ENCODE data around the gene PPP1R17. TPM values are rescaled to one million over a fixed set of nuclear protein-coding genes. Genes with fewer than 3 reads are reported as not detected.

The PPP1R17 gene
- not detected for total RNA-seq

- Histone ChIP-seq H3K36me3 (ENCODE audit: control insufficient read depth in 3 of 3, insufficient read depth in 3 of 3, low read length in 3 of 3) (no peaks in the 10 kb centered on the region), H3K9ac (ENCODE audit: low read depth in 1 of 3, low read length in 3 of 3) (no peak within 1 kb of the TSS), H3K9me3 (ENCODE audit: control insufficient read depth in 3 of 3, low read length in 3 of 3) (no peaks in the 10 kb centered on the region), H3K4me1 (ENCODE audit: control insufficient read depth in 3 of 3, insufficient read depth in 3 of 3, low read length in 3 of 3) (no peaks in the 10 kb centered on the region), H3K27ac (ENCODE audit: low read depth, low read length) (no peak within 1 kb of the TSS), H3K4me3 (ENCODE audit: low read length in 3 of 3) (no peak within 1 kb of the TSS), H3K27me3 (ENCODE audit: control insufficient read depth in 3 of 3, insufficient read depth in 3 of 3, low read length in 3 of 3) (no peaks in the 10 kb centered on the region)
These were observed at the start of gene PPP1R17 for GRCh38 chr7:31687024-31687748. PPP1R17 (plus strand) TSS chr7:31687215; CDS start chr7:31692442, 5,227 bp downstream.

DNA sequence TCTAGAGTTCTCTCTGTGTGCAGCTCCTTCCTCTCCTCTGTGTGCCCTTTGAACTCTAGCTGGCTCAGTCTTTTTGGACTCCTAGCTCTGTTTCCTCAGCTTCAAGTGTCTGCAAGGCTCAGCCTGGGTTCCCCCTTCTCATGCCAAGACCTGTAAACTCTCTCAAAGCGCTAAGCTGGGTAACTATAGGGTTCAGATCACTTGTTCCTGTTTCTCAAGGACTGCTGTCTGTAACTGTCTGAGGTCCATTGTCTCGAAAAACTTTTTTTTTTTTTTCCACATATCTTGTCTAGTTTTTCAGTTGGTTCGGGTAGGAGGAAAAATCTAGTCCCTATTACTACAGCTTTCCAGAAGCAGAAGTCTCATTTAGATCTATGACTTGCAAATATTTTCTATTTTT, 46.6 kb upstream of the PPP1R17 start:
- H3K27me3 ChIP-seq (ENCODE audit: control insufficient read depth in 3 of 3, insufficient read depth in 3 of 3, low read length in 3 of 3), result no peaks in the 10 kb centered on the region
- H3K27ac ChIP-seq (ENCODE audit: low read depth, low read length), result no peak overlapping the region
- H3K9ac ChIP-seq (ENCODE audit: low read depth in 1 of 3, low read length in 3 of 3), result no peak overlapping the region
- H3K9me3 ChIP-seq (ENCODE audit: control insufficient read depth in 3 of 3, low read length in 3 of 3), result no peaks in the 10 kb centered on the region
- no peak overlapping the region for H3K4me3 ChIP-seq (ENCODE audit: low read length in 3 of 3)
- H3K4me1 ChIP-seq (ENCODE audit: control insufficient read depth in 3 of 3, insufficient read depth in 3 of 3, low read length in 3 of 3), result no peaks in the 10 kb centered on the region
- H3K36me3 ChIP-seq (ENCODE audit: control insufficient read depth in 3 of 3, insufficient read depth in 3 of 3, low read length in 3 of 3), result no peaks in the 10 kb centered on the region

DNA sequence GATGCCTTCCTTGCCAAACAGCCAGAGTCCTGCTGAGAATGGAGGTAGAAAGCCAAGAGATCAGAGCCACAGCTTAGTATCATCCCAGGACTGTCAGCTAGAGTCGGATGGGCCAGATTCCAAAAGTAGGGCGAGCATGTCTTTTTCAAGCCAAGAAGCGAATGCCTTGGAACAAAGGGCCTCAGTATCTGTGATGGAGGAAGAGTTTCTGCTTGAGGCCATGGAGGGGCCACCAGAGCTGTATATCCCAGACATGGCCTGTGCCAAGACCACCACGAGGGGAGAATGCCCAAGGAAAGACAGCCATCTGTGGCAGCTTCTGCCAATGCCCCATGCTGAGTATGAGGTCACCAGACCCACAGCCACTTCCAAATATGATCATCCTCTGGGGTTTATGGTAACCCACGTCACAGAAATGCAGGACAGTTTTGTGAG, 44.3 kb upstream of the PPP1R17 start:
- H3K9ac ChIP-seq (ENCODE audit: low read depth in 1 of 3, low read length in 3 of 3), result no peak overlapping the region
- no peaks in the 10 kb centered on the region for H3K36me3 ChIP-seq (ENCODE audit: control insufficient read depth in 3 of 3, insufficient read depth in 3 of 3, low read length in 3 of 3)
- no peak overlapping the region for H3K4me3 ChIP-seq (ENCODE audit: low read length in 3 of 3)
- H3K27ac ChIP-seq (ENCODE audit: low read depth, low read length), result no peak overlapping the region
- no peaks in the 10 kb centered on the region for H3K27me3 ChIP-seq (ENCODE audit: control insufficient read depth in 3 of 3, insufficient read depth in 3 of 3, low read length in 3 of 3)
- H3K9me3 ChIP-seq (ENCODE audit: control insufficient read depth in 3 of 3, low read length in 3 of 3), result no peaks in the 10 kb centered on the region
- H3K4me1 ChIP-seq (ENCODE audit: control insufficient read depth in 3 of 3, insufficient read depth in 3 of 3, low read length in 3 of 3), result no peaks in the 10 kb centered on the region

DNA sequence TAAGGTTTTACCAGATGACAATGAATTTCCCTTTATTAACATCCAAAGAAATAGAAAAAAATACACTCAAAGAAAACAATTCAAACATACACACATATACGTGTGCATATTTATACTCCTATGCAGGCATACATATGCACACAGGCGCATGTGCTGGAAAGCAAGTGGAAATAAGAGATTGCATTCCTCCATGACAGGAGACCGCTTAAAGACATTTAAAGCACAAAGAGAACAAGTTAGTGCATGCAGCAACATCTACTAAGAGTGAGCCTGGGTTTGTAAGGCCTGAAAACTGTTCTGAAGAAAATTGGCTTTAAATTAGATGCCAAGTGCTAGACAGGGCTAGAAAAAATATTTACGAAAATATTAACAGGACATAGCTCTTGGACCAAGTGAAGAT, 40.1 kb upstream of the PPP1R17 start:
- Histone ChIP-seq H3K36me3 (ENCODE audit: control insufficient read depth in 3 of 3, insufficient read depth in 3 of 3, low read length in 3 of 3) (no peaks in the 10 kb centered on the region), H3K4me3 (ENCODE audit: low read length in 3 of 3) (no peak overlapping the region), H3K9me3 (ENCODE audit: control insufficient read depth in 3 of 3, low read length in 3 of 3) (no peaks in the 10 kb centered on the region), H3K27ac (ENCODE audit: low read depth, low read length) (no peak overlapping the region), H3K4me1 (ENCODE audit: control insufficient read depth in 3 of 3, insufficient read depth in 3 of 3, low read length in 3 of 3) (no peaks in the 10 kb centered on the region), H3K9ac (ENCODE audit: low read depth in 1 of 3, low read length in 3 of 3) (no peak overlapping the region), H3K27me3 (ENCODE audit: control insufficient read depth in 3 of 3, insufficient read depth in 3 of 3, low read length in 3 of 3) (no peaks in the 10 kb centered on the region)

GRCh38 chr7:31647511-31647910, 39.5 kb upstream of the PPP1R17 start:
- Histone ChIP-seq H3K4me3 (ENCODE audit: low read length in 3 of 3) (no peak overlapping the region), H3K4me1 (ENCODE audit: control insufficient read depth in 3 of 3, insufficient read depth in 3 of 3, low read length in 3 of 3) (no peaks in the 10 kb centered on the region), H3K9me3 (ENCODE audit: control insufficient read depth in 3 of 3, low read length in 3 of 3) (no peaks in the 10 kb centered on the region), H3K36me3 (ENCODE audit: control insufficient read depth in 3 of 3, insufficient read depth in 3 of 3, low read length in 3 of 3) (no peaks in the 10 kb centered on the region), H3K9ac (ENCODE audit: low read depth in 1 of 3, low read length in 3 of 3) (no peak overlapping the region), H3K27me3 (ENCODE audit: control insufficient read depth in 3 of 3, insufficient read depth in 3 of 3, low read length in 3 of 3) (no peaks in the 10 kb centered on the region), H3K27ac (ENCODE audit: low read depth, low read length) (no peak overlapping the region)

GRCh38 chr7:31648288-31648687, 38.7 kb upstream of the PPP1R17 start:
- H3K9ac ChIP-seq (ENCODE audit: low read depth in 1 of 3, low read length in 3 of 3), result no peak overlapping the region
- H3K36me3 ChIP-seq (ENCODE audit: control insufficient read depth in 3 of 3, insufficient read depth in 3 of 3, low read length in 3 of 3), result no peaks in the 10 kb centered on the region
- H3K27me3 ChIP-seq (ENCODE audit: control insufficient read depth in 3 of 3, insufficient read depth in 3 of 3, low read length in 3 of 3), result no peaks in the 10 kb centered on the region
- no peaks in the 10 kb centered on the region for H3K4me1 ChIP-seq (ENCODE audit: control insufficient read depth in 3 of 3, insufficient read depth in 3 of 3, low read length in 3 of 3)
- no peaks in the 10 kb centered on the region for H3K9me3 ChIP-seq (ENCODE audit: control insufficient read depth in 3 of 3, low read length in 3 of 3)
- H3K27ac ChIP-seq (ENCODE audit: low read depth, low read length), result no peak overlapping the region
- no peak overlapping the region for H3K4me3 ChIP-seq (ENCODE audit: low read length in 3 of 3)

DNA sequence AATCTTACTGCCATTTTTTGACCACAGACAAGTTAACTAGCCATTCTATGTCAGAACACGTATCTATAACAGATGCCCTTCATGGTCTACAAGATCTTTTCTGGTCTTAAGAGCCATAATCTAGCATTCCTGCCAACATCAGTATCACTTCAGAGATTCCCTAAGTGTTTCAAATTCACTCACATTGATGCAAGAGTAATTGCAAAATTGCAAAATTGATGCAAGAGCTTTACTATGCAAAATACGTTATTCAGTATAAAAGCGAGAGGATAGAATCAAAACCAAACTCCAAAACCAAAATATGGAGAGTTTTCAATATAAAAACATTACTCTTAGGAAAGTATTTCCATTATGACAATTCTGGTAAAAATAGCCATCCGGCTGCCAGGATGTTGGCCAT, 38.1 kb upstream of the PPP1R17 start:
- no peaks in the 10 kb centered on the region for H3K36me3 ChIP-seq (ENCODE audit: control insufficient read depth in 3 of 3, insufficient read depth in 3 of 3, low read length in 3 of 3)
- H3K9me3 ChIP-seq (ENCODE audit: control insufficient read depth in 3 of 3, low read length in 3 of 3), result no peaks in the 10 kb centered on the region
- H3K4me3 ChIP-seq (ENCODE audit: low read length in 3 of 3), result no peak overlapping the region
- no peaks in the 10 kb centered on the region for H3K4me1 ChIP-seq (ENCODE audit: control insufficient read depth in 3 of 3, insufficient read depth in 3 of 3, low read length in 3 of 3)
- no peak overlapping the region for H3K27ac ChIP-seq (ENCODE audit: low read depth, low read length)
- H3K27me3 ChIP-seq (ENCODE audit: control insufficient read depth in 3 of 3, insufficient read depth in 3 of 3, low read length in 3 of 3), result no peaks in the 10 kb centered on the region
- no peak overlapping the region for H3K9ac ChIP-seq (ENCODE audit: low read depth in 1 of 3, low read length in 3 of 3)

DNA sequence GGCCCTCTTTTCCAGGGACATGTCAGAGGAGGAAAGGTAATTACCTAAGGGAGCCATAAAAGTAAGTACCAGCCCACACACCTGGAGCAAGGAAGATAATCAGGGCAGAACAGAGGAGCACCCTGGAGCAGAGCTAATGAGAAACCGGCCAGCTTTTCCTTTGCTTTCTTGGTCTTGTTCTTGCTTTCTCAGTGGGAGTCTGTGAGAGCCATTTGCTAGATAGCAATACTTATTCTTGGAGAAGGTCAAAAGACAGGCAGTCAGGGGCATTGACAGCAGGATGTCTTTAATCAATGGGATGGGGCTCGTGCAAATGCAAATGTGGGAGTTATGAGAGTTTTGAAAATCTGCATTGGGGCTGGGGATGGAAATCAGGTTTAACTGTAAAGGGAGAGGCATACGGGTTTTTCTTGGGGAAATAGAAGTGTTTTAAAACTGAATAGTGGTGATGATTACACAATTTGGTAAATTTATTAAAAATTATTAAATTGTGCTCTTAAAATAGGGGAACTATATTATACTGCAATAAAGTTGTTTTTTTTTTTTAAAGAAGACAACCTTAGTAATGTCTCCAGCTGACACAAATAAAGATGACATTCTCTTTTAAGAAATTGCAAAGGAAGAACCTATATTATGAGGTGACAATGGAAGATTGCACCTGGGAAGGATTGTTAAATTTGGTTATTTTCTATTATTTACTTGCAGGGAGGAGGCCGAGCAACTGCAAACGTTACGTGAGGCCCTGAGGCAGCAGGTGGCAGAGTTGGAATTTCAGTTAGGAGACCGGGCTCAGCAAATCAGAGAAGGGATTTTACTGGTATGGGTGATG, 35.6 kb upstream of the PPP1R17 start:
- Histone ChIP-seq H3K4me1 (ENCODE audit: control insufficient read depth in 3 of 3, insufficient read depth in 3 of 3, low read length in 3 of 3) (no peaks in the 10 kb centered on the region), H3K36me3 (ENCODE audit: control insufficient read depth in 3 of 3, insufficient read depth in 3 of 3, low read length in 3 of 3) (no peaks in the 10 kb centered on the region), H3K9me3 (ENCODE audit: control insufficient read depth in 3 of 3, low read length in 3 of 3) (no peaks in the 10 kb centered on the region), H3K4me3 (ENCODE audit: low read length in 3 of 3) (no peak overlapping the region), H3K27ac (ENCODE audit: low read depth, low read length) (no peak overlapping the region), H3K9ac (ENCODE audit: low read depth in 1 of 3, low read length in 3 of 3) (no peak overlapping the region), H3K27me3 (ENCODE audit: control insufficient read depth in 3 of 3, insufficient read depth in 3 of 3, low read length in 3 of 3) (no peaks in the 10 kb centered on the region)

- Histone ChIP-seq H3K4me3 (ENCODE audit: low read length in 3 of 3) (no peak overlapping the region), H3K9me3 (ENCODE audit: control insufficient read depth in 3 of 3, low read length in 3 of 3) (no peaks in the 10 kb centered on the region), H3K4me1 (ENCODE audit: control insufficient read depth in 3 of 3, insufficient read depth in 3 of 3, low read length in 3 of 3) (no peaks in the 10 kb centered on the region), H3K9ac (ENCODE audit: low read depth in 1 of 3, low read length in 3 of 3) (no peak overlapping the region), H3K27ac (ENCODE audit: low read depth, low read length) (no peak overlapping the region), H3K27me3 (ENCODE audit: control insufficient read depth in 3 of 3, insufficient read depth in 3 of 3, low read length in 3 of 3) (no peaks in the 10 kb centered on the region), H3K36me3 (ENCODE audit: control insufficient read depth in 3 of 3, insufficient read depth in 3 of 3, low read length in 3 of 3) (no peaks in the 10 kb centered on the region)
These were observed 35.0 kb upstream of the PPP1R17 start for GRCh38 chr7:31652063-31652326.

DNA sequence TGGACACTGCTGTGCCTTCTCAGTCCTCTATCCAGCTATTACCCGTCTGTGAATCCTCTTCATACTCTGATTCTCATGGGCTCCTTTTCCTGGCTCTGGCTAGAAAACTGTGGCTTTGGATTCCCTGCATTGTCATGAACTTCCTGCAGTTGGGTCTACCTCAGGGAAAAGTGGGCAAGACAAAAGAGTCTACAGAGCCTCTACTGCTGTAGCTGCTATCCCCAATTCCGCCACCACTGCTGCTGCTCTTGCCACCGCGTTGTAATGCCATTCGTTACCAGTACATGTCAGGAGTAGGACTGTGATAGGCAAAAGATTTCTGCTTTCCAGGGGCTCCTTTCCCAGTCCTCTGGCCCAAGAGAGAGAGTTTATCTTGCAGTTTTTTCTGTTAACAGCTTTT, 23.9 kb upstream of the PPP1R17 start:
- no peak overlapping the region for H3K4me3 ChIP-seq (ENCODE audit: low read length in 3 of 3)
- no peaks in the 10 kb centered on the region for H3K36me3 ChIP-seq (ENCODE audit: control insufficient read depth in 3 of 3, insufficient read depth in 3 of 3, low read length in 3 of 3)
- H3K9me3 ChIP-seq (ENCODE audit: control insufficient read depth in 3 of 3, low read length in 3 of 3), result no peaks in the 10 kb centered on the region
- no peak overlapping the region for H3K9ac ChIP-seq (ENCODE audit: low read depth in 1 of 3, low read length in 3 of 3)
- no peaks in the 10 kb centered on the region for H3K4me1 ChIP-seq (ENCODE audit: control insufficient read depth in 3 of 3, insufficient read depth in 3 of 3, low read length in 3 of 3)
- no peaks in the 10 kb centered on the region for H3K27me3 ChIP-seq (ENCODE audit: control insufficient read depth in 3 of 3, insufficient read depth in 3 of 3, low read length in 3 of 3)
- H3K27ac ChIP-seq (ENCODE audit: low read depth, low read length), result no peak overlapping the region

All from skeletal muscle tissue (tissue), 4 donors.